ENCODE results near the gene UBXN1.
"Not testable (repeated sequence)": the region's sequence is repeated elsewhere in the genome, so short reads cannot be mapped to it uniquely, and the experiment has no call there.

UBXN1 gene

GRCh38 chr11:62671608-62672389 lies 7.1 kb downstream of the UBXN1 start, which contains the start of the genes LBHD1 and UQCC3:
Gene LBHD1 (minus strand): TSS chr11:62672267. CDS start chr11:62670031, 2,236 bp downstream.
Gene UQCC3 (plus strand): TSS chr11:62671673. CDS start chr11:62671746, 73 bp downstream.
- peak; percentile 57 for DNase-seq (ENCODE audit: low read depth)

GRCh38 chr11:62671236-62671607 lies 7.7 kb downstream of the UBXN1 start:
- no peak for DNase-seq (ENCODE audit: low read depth)

- no peak for DNase-seq (ENCODE audit: low read depth)
Observed at GRCh38 chr11:62669420-62670161, 9.3 kb downstream of the UBXN1 start.

GRCh38 chr11:62667460-62667859 lies 11.4 kb downstream of the UBXN1 start:
- DNase-seq (ENCODE audit: low read depth) = no peak

- no peak for DNase-seq (ENCODE audit: low read depth)
Observed at GRCh38 chr11:62666259-62666926, 12.5 kb downstream of the UBXN1 start.

- peak; percentile 69 for DNase-seq (ENCODE audit: low read depth)
Observed at GRCh38 chr11:62665599-62666258, 13.1 kb downstream of the UBXN1 start.

GRCh38 chr11:62665075-62665598 lies 13.7 kb downstream of the UBXN1 start, which contains the start of the genes C11orf98 and CSKMT:
Gene C11orf98 (minus strand): TSS chr11:62665210. CDS start chr11:62665169, 41 bp downstream.
Gene CSKMT (plus strand): TSS chr11:62665312. CDS start chr11:62665880, 568 bp downstream.
- DNase-seq (ENCODE audit: low read depth) = peak; percentile 93

GRCh38 chr11:62664405-62665074 lies 14.3 kb downstream of the UBXN1 start:
- DNase-seq (ENCODE audit: low read depth) = no peak

- DNase-seq (ENCODE audit: low read depth) = no peak
Observed at GRCh38 chr11:62656796-62657429, 22.0 kb downstream of the UBXN1 start.

GRCh38 chr11:62654297-62654696 lies 24.6 kb downstream of the UBXN1 start:
- DNase-seq (ENCODE audit: low read depth) = no peak

GRCh38 chr11:62652161-62653006 lies 26.5 kb downstream of the UBXN1 start:
- no peak for DNase-seq (ENCODE audit: low read depth)

- DNase-seq (ENCODE audit: low read depth) = not testable (repeated sequence)
Observed at GRCh38 chr11:62650283-62650682, 28.6 kb downstream of the UBXN1 start.

GRCh38 chr11:62649486-62649885 lies 29.4 kb downstream of the UBXN1 start:
- DNase-seq (ENCODE audit: low read depth) = no peak

- DNase-seq (ENCODE audit: low read depth) = no peak
Observed at GRCh38 chr11:62648967-62649364, 29.9 kb downstream of the UBXN1 start.

GRCh38 chr11:62648185-62648966 lies 30.5 kb downstream of the UBXN1 start:
- DNase-seq (ENCODE audit: low read depth) = no peak

GRCh38 chr11:62647609-62648005 lies 31.3 kb downstream of the UBXN1 start:
- no peak for DNase-seq (ENCODE audit: low read depth)

- DNase-seq (ENCODE audit: low read depth) = no peak
Observed at GRCh38 chr11:62646825-62647608, 31.9 kb downstream of the UBXN1 start.
